T-helper 1 cell treated with Interleukin-12 subunit alpha and Interleukin-12 subunit beta and Interleukin-4 antibody, amounts not matched to agents 30 ng/mL and 1 ng/mL, for 36 hours (primary cell): ENCODE results near the gene THOC6. TPM values are rescaled to one million over a fixed set of nuclear protein-coding genes. Genes with fewer than 3 reads are reported as not detected.

Source experiments
- intact Hi-C: fragments of 100-400 bp; cut with micrococcal nuclease; formaldehyde crosslinking; loops from one replicate; pipeline ENCODE4 v1.15.1; 2024
- total RNA-seq: library from RNA; stranded (reverse); gene quantifications from 2 replicates; pipeline ENCODE4 v1.2.3, GENCODE V29; 2022

THOC6 gene
- 45.2 and 46.6 TPM in 2 replicates for total RNA-seq

DNA sequence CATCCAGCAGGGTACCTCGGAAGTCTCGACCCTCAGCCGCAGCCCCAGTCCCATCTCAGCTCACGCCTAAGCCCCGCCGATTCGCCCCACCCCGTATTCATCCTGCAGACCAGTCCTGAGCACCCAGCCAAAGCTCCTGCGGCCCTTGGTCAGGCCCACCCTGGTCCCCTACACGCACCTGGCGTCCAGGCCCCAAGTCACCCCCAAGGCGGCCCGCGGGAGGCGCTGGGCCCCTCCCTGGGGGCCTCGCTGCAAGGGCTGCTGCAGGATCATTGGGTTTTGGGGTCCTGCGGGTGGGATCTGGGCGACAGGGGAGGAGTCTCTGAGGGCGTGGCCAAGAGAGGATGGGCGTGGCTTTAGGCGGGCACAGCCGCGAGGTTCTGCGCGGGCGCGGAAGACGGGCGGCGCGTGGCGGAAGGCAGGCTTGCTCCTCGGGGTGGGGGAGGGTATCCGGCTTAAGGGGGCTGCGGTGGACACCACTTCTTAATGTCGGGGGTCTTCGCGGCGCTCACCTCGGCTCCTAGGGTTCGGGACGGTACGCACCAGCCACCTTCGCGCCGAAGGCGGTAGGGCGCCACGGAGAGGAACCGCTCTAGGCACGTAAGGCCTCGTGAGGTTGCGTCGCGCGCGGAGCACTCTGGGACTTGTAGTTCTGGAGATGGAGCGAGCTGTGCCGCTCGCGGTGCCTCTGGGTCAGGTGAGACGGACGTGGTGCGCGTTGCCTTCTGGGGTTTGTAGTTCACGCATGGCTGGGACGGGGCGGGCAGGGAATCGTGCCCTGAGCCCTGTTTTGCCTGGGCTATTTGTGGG, at the start of gene THOC6, which contains the start of gene HCFC1R1:
TSS of gene THOC6 (plus strand) at position 367 of the 810 bp plus-strand sequence. CDS start at position 659, 292 bp downstream.
TSS of gene HCFC1R1 (minus strand) at position 274 of the 810 bp plus-strand sequence. CDS start at position 273, 1 bp downstream.
- intact Hi-C loops = loop anchor here (1.0 to 5.0 kb wide), 10 partner anchors 21 to 977 kb away; partner anchors contain the start of genes FLYWCH1, NTHL1, PKMYT1 and TSC2

DNA sequence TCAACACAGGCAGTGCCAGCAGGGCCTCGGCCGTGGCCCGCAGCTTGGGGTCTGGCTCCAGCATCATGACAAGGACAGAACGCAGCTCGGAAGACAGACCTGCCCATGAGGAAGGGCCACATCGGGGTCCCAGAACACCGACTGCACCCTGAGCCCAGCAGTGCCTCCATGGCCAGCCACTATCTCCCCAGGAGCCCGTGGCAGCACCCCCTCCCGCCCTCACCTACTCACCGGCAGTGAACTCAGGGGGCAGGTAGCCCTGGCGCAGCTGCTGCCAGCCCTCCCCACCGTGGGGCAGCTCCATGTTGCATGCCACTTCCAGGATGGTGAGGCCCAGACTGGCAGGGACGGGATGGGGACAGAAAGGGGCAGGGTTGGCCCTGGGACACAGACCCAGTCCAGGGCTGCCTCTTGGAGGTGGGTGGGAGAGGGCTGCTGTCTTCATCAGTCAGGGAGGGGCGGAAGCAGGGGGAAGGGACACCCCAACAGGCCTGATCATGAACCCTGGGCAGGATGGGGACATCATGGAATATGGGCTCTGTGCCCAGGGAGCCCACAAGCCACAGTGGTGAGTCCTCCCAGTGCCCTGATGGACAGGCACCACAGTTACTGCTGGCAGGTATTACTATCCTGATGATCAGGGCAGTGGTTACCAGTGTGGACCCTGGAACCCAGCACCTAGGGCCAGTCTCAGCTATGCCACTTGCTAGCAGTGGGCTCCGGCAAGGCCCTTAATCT, 49.3 kb upstream of the THOC6 start:
- intact Hi-C loops = no loop called here

DNA sequence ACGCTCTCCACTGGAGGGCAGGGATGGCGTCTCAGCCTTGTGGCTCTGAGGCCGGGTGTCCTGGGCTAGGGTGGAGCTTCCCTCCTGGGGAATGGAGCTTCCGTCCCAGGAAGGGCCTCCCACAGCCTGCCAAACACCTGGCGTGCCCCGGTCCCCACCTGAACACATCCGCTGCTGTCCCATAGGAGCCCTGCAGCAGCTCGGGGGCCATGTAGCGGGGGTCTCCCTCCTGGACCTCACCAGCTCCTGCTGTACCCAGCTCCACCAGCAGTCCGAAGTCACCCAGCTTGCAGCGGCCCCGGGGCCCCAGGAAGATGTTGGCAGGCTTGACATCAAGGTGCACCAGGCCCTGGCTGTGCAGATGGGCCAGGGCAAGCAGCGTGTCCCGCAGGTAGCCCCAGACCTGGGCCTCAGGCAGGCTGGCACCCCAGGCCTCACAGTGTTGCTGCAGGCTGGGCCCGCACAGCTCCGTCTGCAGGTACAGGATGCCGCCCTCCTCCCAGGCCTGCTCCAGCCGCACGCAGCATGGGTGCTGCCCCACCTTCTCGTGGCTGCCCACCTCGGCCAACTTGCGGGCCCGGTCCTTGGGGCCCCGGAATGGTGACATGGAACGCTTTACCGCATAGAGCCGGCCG, 48.6 kb upstream of the THOC6 start:
- intact Hi-C loops = no loop called here

DNA sequence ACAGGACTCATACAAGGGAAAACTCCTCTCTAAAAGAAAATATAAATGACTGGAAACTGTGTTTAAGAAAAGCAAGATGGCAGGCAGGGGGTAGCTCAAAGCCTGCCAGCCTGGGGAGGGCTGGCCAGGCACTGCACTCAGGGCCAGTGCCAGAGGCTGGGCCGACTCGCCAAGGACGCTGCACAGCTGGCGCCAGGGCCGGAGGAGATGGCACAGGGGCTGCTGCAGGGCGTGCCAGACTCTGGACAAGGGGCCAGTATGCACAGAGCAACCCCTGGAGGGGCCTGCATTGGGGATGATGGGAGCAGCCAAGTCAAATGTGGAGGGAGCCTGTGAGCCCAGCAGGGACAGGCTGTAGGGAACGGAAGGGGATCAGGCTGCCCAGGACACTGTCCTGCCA, 47.6 kb upstream of the THOC6 start:
- intact Hi-C loops = no loop called here

DNA sequence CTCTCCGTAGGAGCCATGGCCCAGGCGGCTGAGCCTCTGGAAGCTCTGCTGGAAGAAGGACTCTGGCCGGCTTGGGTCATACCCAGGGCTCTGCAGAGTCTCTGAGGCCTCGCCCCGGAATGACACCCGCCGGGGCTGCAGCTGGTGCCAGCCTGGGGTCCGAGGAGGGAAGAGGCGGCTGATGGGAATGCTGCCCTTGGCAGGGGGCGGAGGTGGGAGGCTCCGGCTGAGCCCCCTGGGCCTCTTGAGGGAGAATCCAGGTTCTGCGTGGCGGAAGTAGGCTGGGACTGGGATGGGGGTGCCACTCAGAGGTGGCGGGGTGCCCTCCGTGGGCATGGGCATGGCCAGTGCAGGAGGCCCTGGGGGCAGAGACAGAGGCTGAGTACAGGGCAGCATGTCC, 47.2 kb upstream of the THOC6 start:
- intact Hi-C loops = no loop called here

DNA sequence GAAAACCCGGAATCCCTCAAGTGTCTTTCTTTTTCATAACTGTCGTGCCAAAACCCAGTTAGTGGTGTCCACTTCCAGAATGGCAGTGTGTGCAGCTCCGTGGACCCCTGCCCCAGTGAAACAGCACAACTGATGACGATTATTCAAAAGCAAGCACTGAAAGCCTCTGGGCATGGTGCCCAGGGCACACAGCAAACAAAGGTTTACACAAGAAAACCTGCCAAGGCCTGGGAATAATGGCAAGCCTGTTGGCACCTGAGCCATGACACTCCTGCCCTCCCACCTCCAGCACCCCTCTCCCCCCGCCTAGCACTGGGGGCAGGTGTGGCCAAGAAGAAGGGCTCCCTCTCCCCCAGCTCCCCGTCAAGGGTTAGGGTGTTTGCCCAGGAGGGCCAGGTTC, 46.4 kb upstream of the THOC6 start:
- intact Hi-C loops = no loop called here

DNA sequence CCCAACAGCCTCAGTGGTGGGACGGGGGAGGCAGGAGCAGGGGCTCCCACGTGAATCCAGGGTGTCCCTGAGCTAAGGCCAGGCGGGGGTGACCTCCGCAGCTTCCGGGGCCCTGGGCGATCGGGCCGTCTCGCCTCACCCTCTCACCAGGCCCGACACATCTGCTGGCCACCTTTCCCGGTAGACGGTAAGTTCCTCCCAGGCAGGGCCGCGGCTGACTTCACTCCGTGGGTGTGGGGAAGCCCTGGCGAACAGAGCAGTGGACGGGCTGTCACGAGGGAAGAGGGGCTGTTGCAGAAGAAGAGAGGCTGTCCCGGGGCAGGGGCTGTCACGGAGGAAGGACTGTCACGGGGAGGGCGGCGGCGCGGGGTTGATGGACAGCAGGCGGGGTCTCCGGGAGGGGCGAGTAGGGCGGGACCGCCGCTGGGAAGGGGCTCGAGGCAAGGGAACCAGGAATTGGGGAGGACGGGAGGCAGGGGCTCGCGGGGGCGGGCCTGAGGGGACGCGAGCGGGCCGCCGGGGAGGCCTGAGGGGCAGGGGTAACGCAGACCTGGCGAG, 44.1 kb upstream of the THOC6 start:
- intact Hi-C loops = loop anchor here (1.0 kb wide), 3 partner anchors 10 to 68 kb away; partner anchors contain the start of genes FLYWCH1, PAQR4 and THOC6

DNA sequence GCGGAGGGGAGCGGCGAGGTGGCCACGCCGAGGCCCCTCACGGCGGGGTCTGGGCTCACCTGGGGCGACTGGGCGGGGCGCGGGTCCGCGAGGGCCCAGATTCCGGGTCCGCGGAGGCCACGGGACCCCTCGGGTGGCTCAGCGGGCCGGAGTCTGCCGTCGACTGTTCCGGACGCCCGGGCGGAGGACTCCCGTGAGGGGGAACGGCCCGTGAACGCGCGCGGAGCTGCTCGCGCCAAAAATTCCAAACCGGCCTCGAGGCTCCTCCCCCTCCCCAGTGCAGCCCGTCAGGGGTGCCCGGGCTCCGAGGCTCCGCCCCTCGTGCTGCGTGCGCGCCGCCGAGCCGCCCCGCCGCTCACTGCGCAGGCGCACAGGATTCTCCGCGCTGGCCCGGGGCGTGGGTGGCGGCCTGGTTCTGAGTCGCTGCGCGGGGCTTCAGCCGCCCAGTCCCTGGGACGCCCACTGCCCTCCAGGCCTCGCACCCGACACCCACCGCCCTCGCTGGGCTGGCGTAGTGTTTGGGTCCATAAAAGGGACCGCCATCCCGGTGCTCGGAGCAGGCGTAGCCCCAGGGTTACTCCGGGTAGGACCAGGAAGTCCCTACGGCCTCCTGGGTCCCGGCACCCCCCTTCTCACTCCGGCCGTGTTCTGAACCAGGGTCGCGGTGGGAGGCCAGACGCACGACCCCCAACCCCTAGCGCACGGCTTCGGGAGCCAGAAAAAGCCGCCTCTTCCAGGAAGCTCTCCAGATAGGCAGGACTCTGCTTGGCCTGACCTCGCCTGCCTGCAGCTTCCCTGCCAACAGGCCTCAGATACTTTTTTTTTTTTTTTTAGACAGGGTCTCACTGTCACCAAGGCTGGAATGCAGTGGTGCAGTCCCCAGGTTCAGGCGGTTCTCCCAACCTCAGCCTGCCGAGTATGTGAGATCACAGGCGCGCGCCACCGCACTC, 43.3 kb upstream of the THOC6 start, which contains the start of gene PKMYT1:
TSS of gene PKMYT1 (minus strand) at position 220 of the 950 bp plus-strand sequence. CDS start 789 bp downstream, outside the sequence.
- intact Hi-C loops = loop anchor here (1.0 kb wide), 3 partner anchors 11 to 69 kb away; partner anchors contain the start of genes FLYWCH1, PAQR4 and THOC6

DNA sequence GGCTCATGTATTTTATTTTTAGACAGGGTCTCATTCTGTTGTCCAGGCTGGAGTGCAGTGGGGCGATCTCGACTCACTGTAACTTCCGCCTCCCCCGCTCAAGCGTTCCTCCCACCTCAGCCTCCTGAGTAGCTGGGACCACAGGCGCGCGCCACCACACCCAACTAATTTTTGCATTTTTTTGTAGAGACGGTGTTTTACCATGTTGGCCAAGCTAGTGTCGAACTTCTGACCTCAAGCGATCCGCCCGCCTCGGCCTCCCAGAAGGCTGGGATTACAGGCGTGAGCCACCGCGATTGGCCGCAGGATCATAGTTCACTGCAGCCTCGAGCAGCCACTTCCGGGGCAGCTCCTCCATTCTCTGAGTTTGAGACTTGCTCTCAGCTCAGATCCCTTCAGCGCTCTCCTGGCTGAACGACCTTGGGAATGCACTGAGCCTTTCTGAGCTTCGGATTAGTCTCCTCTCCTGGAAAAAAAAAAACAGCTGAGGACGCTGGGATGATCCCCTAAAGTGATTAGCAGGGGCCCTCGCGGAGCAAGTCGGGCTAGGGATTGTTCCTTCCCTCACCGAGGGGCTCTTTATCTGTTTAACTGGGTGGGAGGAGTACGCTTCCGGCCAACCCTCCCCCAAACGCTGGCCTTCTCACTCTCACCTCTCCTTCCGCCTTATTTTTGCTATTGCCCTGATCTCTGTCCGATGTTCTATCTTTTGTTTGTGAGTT, 42.5 kb upstream of the THOC6 start:
- intact Hi-C loops = no loop called here

DNA sequence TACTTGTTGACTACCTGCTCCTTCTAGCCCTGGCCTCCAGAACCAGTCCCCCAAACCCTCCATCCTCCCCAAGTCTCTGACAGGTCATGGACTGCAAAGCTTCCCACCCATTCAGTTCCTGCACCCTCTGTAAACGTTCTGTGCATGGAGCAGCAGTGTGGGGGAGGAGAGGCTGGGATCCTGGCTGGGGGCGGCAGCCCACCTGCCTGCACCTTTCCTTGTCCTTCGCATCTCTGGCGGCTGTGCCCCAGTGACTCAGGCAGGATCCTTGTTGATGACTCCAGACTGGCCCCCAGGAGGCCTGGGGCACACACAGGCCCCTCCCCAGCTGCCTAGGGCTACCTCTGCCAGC, 42.0 kb upstream of the THOC6 start:
- intact Hi-C loops = no loop called here

DNA sequence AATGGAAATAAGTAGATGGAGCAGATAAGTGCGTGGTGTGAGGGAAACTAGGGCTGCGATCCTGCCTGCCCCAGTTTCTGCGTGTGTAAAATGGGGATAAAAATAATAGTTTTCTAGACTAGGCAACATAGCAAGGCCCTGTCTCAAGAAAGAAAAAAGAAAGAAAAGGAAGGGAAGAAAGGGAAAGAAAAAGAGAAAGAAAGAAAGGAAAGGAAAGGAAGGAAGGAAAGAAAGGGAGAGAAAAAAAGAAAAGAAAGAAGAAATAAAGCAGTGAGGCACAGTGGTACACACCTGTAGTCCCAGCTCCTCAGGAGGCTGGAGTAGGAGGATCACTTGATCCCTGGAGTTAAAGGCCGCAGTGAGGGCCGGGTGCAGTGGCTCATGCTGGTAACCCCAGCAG, 41.4 kb upstream of the THOC6 start:
- intact Hi-C loops = no loop called here

DNA sequence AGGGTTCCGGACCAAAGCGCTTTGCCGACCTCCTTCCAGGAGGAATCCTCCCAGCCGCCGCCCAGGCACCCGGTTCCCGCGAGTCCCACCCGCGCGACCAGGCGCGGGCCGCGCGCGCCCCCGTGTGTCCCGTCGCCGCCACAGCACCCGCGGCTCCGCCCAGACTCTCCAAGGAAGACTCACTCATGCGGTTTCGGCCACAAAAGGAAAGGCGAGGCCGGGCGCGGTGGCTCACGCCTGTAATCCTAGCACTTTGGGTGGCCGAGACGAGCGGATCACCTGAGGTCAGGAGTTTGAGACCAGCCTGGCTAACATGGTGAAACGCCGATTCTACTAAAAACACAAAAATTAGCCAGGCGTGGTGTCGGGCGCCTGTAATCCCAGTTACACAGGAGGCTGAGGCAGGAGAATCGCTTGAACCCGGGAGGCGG, 40.1 kb upstream of the THOC6 start:
- intact Hi-C loops = loop anchor here (2.0 kb wide), 1 partner anchor 19 kb away; no protein-coding TSS in a partner anchor

DNA sequence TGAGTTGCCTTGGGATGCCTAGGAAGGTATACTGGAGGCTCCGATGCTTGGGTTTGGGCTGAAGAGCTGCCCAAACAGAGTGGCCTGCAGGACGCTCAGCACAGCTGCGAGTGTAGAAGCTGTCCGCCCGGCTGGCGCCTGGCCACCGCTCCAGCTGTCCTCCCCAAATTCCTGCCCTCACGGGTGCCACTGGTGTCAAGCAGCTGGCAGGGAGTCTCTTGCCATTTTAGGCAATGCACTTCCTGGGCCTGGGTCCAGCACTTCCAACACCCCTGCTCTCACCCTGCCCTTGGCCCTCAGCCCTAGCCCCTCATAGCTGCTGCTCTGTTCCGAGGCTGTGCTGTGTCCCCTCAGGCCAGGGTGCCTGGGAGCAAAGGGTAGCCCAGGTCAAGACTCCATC, 38.4 kb upstream of the THOC6 start:
- intact Hi-C loops = loop anchor here (2.0 kb wide), 1 partner anchor 17 kb away; no protein-coding TSS in a partner anchor

DNA sequence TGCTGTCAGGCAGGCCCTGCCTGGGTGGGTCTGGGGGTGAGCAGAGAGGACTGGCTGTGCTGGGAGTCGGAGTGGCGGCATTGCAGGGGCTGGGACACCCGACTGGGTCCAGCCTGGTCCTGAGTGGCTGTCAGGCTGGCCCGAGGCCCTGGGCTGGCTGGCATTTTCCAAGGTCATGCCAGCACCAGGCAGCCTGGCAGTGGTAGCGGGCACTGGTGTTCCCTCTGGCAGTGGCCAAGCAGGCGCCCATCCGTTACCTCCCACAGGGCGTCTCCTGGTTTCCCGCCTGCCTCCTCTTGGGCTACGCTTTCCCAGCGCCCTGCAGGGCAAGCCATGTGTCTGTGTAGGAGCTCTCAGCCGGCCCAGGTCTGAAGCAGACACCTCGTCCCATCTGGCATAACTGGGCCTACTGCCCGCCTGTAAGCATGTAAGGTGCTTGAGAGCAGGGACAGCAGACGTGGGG, 37.9 kb upstream of the THOC6 start:
- intact Hi-C loops = loop anchor here (2.0 kb wide), 1 partner anchor 17 kb away; no protein-coding TSS in a partner anchor

DNA sequence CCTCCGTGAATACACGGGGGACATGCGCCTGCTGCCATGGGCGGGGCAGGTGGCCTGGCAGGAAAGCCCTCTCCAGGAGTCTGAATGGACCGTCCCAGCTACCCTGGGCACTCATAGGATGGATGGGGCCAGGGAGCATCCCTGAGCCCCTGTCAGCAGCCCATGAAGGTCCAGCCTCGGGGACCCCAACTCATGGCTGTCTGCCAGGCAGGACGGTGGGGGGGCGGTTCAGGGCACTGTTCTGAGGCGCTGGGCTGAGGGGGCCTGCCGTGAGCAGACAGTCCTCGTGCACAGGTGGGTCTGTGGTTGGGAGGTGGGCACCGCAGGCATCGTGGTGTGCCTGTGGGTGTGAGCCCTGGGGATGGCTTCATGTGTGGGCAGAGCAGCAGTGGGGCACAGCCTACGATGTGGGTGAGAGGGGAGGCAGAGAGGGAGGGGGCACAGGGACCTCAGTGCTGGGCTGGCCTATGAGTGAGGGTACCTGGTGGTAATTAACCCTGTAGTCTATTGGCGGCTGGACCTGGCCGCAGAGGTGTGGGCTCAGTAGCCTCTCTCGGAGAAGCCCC, 37.1 kb upstream of the THOC6 start:
- intact Hi-C loops = no loop called here

DNA sequence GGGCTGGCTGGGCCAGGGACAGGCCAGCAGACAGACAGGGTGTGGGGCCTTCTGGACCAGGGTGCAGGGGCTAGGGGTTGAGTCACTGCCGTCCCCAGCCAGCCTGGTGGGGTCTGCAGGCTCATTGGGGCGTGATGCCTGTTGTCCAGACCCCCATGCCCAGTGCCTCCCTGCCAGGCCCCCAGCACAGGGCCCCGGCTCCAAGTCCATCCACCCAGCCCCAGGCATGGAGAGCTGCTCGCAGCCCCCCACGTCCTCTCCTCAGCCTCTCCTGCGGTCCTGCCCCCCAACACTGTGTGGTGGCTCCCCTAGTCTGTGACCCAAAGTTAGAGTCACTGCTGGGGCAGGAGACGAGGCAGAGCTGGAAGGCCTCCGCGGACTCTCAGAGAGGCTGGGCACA, 36.5 kb upstream of the THOC6 start:
- intact Hi-C loops = no loop called here

DNA sequence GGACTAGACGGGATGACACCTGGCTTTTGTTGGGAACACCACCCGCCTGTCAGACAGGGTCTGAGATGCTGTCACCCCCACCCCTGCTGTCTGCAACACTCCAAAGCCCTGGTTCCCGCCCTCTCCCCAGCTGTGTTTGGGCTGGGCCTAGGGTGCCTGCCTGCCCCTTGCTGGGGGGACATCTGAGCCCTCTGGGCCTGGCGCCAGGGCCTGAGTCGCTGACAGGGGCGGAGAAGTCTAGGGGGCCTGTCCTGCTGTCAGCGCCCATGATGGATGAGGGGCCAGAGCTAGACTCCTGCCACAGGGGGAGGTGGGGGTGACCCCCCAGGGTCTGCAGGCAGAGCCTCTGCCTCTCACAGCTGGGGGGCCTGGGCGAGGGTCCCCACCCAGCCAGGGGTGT, 36.0 kb upstream of the THOC6 start:
- intact Hi-C loops = no loop called here

DNA sequence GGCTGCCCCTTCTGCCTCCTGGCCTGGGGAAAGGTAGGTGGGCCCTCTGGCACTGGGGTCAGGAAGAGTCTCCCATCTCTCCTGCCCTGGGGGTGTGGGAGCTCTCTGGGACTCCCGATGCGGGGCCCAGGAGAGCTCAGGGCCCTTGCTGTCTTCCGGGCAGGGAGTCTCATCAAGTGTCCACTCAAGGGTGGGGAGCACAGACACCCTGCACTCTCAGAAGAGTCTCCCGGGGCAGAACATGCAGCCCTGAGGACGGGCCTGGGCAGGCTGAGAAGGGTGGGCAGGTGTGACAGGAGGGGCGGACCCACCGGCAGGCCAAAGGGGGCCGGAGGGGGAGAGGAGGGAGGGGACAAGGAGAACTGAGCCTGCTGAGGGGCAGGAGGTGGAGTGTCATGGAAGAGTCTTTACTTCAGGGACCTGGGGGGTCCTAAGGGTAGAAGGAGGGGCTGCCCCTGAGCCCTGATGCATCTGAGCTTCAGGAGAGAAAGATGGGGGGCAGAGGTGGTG, 35.2 kb upstream of the THOC6 start:
- intact Hi-C loops = no loop called here

DNA sequence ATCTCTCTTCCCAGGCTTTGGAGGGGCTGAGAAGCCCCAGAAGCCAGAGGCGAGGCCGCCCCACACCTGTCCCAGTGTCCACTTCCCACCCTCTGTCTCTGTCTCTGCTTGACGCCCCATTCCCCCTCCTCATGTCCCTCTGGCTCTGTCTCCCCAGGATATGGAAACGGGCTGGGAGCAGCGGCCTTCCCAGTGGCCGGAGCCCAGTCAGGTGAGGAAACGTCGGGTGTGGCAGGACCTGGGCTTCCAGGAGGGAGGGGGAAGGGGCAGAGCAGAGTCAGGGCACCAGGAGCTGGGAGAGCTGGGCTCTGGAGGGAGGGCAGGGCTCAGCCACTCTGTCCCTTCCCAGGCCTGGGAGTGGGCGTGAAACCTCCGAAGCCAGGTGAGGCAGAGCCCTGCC, 32.9 kb upstream of the THOC6 start:
- intact Hi-C loops = no loop called here
